Gastrocnemius medialis (tissue), 4 donors: ENCODE measurements around the gene ELF5.

Source experiments
- CTCF ChIP-seq, 5 experiments: fragments of 450-650 bp in 3 of 5; fragments of 200-600 bp in 2 of 5; sonication (generic) in 2 of 5; IDR thresholded peaks in 4 of 5; conservative IDR thresholded peaks in 1 of 5; 1 replicate in 4 of 5; 2 replicates in 1 of 5; pipeline ENCODE4 v1.5.1; 2016 to 2019; ENCODE audit warnings: antibody characterized with exemption in 5 of 5, mild to moderate bottlenecking in 3 of 5, moderate library complexity in 3 of 5
- POLR2A ChIP-seq, 2 donors: fragments of 450-650 bp; IDR thresholded peaks; one replicate each; pipeline ENCODE4 v1.6.1; 2017; ENCODE audit warnings: antibody characterized with exemption in 2 of 2, mild to moderate bottlenecking in 2 of 2, moderate library complexity in 2 of 2

DNA sequence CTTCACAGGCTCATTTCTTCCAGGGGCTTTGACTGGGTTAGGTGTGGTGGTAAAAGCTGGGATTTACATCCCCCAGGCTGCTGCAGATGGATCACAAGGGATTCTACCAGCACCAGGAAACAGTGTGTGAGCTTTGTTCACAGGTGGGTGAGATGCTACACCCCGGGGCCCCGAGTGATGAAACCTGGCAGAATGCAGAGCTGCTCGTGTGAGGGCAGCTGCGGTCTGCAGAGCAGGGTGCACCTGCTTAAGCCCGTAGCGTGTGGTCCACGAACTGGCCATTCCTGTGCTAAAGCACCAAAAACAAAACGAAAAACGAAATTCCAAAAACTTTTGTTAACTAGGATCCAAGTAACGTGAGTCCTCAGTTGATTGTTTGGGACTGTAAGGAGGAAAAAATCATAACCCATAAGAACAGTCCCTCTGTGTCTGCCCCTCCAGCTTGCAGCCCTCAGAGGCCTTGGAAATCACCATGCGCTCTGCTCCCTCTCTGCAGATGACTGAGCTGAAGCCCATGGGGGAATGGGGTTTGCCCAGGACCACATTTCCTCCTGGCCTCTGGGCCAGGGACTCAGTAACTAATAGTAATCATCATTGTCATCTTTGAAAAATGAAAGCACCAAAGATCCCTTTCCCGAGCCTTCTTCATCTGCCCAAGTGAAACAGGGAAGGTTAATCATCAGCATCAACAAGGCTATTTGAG is 24.6 kb downstream of the ELF5 start:
- TF ChIP-seq CTCF (IDR thresholded peaks at IDR 0.05 in 4 of 5, conservative IDR thresholded peaks at IDR 0.05 in 1 of 5): no peak
- TF ChIP-seq POLR2A (IDR thresholded peaks at IDR 0.05): no peak
